Large intestine (tissue), 3 donors: Measurements from ENCODE around the gene MUC21. TPM values are rescaled to one million over a fixed set of nuclear protein-coding genes. Genes with fewer than 3 reads are reported as not detected.

Experiments
- DNase-seq, 2 donors: peaks; one replicate each; pipeline versions ENCODE4 v3.0.0 to v3.0.0-alpha.2; 2013
- H3K27ac ChIP-seq: one replicate; pipeline ENCODE4 v1.5.1; 2013; ENCODE audit warnings: low read length
- H3K27me3 ChIP-seq: 2 replicates; pipeline ENCODE4 v1.6.1; 2013; ENCODE audit warnings: low read length; ENCODE audit not compliant: control insufficient read depth, insufficient read depth
- H3K36me3 ChIP-seq: 2 replicates; pipeline ENCODE4 v1.6.1; 2013; ENCODE audit warnings: low read length; ENCODE audit not compliant: control insufficient read depth, insufficient read depth
- H3K4me1 ChIP-seq: one replicate; pipeline ENCODE4 v1.6.1; 2013; ENCODE audit warnings: low read length; ENCODE audit not compliant: control insufficient read depth, insufficient read depth
- H3K4me3 ChIP-seq: one replicate; pipeline ENCODE4 v1.5.1; 2013; ENCODE audit warnings: low read length
- H3K9me3 ChIP-seq: one replicate; pipeline ENCODE4 v1.6.1; 2013; ENCODE audit warnings: mild to moderate bottlenecking, low read depth, low read length, moderate library complexity; ENCODE audit not compliant: control insufficient read depth
- WGBS: methylation state at CpG from one replicate; pipeline ENCODE4 v1.1.5; 2013; ENCODE audit warnings: low lambda C conversion rate; ENCODE audit not compliant: insufficient coverage; 5-methylcytosine and 5-hydroxymethylcytosine counted together
- polyA plus RNA-seq: library from polyadenylated mRNA; unstranded; fragments of 120-200 nt; gene quantifications from one replicate; pipeline ENCODE4 v1.2.1, GENCODE V29; 2013

Gene MUC21
- polyA plus RNA-seq, 1 donor = not detected

GRCh38 chr6:30948811-30949210, 34.7 kb upstream of the MUC21 start:
- no CpG with 5 or more reads among the region's 6 CpGs for WGBS
- H3K27ac ChIP-seq = no peak overlapping the region
- no peaks in the 10 kb centered on the region for H3K4me1 ChIP-seq
- peak; percentile 33 to 62 for DNase-seq
- H3K27me3 ChIP-seq = peaks cover 26% of the 10 kb centered on the region
- H3K4me3 ChIP-seq = no peak overlapping the region
- no peaks in the 10 kb centered on the region for H3K9me3 ChIP-seq
- no peaks in the 10 kb centered on the region for H3K36me3 ChIP-seq

- no peak overlapping the region for H3K27ac ChIP-seq
- no peaks in the 10 kb centered on the region for H3K9me3 ChIP-seq
- WGBS = no CpG with 5 or more reads among the region's 5 CpGs
- DNase-seq = no peak
- H3K4me1 ChIP-seq = peaks cover 11% of the 10 kb centered on the region
- H3K36me3 ChIP-seq = no peaks in the 10 kb centered on the region
- H3K4me3 ChIP-seq = no peak overlapping the region
- H3K27me3 ChIP-seq = peaks cover 39% of the 10 kb centered on the region
These were observed 31.5 kb upstream of the MUC21 start for GRCh38 chr6:30951907-30952469.

DNA sequence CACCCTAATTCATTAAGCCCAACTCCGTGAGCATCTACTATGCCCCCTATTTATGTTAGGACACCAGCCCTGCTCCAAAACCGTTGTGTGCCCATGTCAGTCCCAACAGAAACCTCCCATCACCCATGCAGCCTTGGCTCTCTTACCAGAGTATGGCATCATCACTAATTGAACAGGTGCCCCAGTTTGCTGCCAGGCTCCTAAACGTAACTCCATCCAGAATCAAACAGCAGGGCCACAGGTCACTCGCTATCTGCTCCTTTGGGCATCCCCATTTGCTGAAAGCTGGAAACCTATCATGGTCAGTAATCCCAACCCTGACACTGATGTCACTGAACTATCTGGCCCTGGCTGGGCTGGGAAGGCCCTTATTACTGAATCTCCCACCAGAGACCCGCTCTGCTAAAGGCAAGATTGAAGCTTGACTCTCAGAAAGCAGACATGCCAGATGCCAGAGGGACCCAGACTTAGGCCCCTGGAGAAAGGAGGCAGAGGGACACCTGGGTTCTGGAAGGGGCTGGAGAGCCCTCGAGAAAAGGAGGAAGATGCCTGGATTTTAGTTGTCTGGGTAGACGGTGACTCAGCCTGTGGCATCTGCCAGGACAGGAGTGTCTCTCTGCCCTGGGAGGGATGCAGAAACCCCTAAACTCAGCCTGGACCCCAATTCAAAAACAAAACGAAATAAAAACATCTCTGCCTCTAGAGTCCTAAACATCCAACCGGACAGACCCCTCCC, 28.7 kb upstream of the MUC21 start:
- H3K4me1 ChIP-seq = peaks cover 11% of the 10 kb centered on the region
- H3K4me3 ChIP-seq = peak overlapping the region; percentile 52
- no peaks in the 10 kb centered on the region for H3K9me3 ChIP-seq
- no peak overlapping the region for H3K27ac ChIP-seq
- WGBS = 100% methylated on average over 1 of the region's 9 CpGs
- no peaks in the 10 kb centered on the region for H3K36me3 ChIP-seq
- peaks cover 39% of the 10 kb centered on the region for H3K27me3 ChIP-seq
- peak in 1 of 2 donors; percentile 16 for DNase-seq

DNA sequence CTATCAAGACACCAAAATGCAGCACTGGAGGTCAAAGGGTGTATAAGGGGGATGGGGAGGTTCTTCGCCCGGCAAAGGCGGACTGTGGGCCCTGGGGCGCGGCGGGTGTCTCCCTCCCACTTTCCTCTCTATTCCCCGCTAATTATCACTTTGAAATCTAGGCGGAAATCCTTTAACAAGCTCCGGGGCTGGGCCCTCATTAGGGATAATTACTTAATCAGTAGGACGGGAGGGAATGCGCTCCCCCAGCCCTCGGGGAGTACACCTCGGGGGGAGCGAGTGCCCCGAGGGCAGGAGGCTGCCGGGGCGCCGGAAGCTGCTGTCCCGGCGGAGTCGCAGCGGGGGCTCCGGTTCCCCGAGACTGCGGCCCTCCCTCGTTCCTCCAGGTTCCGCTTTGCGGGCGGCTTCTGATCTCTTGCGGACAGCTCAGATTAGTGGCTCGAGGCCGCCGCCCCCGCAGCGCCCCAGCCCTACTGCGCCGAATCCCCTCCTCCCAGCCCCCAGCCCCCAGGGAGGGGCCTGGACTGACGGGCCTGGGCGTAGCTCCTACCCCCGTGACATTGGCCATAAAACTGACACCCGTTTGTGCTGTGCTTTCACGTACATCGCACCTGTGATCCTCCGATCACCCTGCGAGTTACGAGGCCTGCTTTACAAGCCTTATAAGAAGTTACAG, 28.0 kb upstream of the MUC21 start:
- WGBS = no CpG with 5 or more reads among the region's 46 CpGs
- Histone ChIP-seq H3K27me3 (peaks cover 42% of the 10 kb centered on the region), H3K4me1 (peaks cover 11% of the 10 kb centered on the region), H3K9me3 (no peaks in the 10 kb centered on the region), H3K27ac (no peak overlapping the region), H3K36me3 (no peaks in the 10 kb centered on the region), H3K4me3 (peak overlapping the region; percentile 52)
- peak; percentile 75 to 91 for DNase-seq

DNA sequence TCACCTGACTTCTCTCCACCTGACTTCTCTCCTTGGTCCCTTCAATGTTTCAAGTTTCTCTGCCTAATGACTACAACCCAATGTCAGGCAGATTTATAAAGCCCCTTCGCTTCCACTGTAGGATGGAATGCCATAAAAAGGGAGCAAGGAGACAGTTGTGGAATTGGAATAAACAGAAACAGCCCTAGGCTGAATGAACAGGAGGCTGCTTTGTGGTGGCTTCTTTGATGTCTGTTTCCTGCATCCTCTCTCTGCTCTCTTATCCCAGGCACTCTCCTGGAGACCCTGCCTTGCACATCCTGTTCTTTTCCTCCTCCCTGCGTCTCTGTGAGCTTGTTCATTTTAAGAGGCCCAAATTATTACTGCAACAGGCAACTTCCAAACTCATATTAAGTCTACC, 25.8 kb upstream of the MUC21 start:
- Histone ChIP-seq H3K27ac (no peak overlapping the region), H3K36me3 (no peaks in the 10 kb centered on the region), H3K27me3 (peaks cover 39% of the 10 kb centered on the region), H3K4me3 (no peak overlapping the region), H3K4me1 (peaks cover 11% of the 10 kb centered on the region), H3K9me3 (no peaks in the 10 kb centered on the region)
- WGBS = 80% methylated on average over 1 of the region's 2 CpGs
- no peak for DNase-seq

GRCh38 chr6:30960907-30961673, 22.4 kb upstream of the MUC21 start:
- peaks cover 31% of the 10 kb centered on the region for H3K27me3 ChIP-seq
- 89% methylated on average over 1 of the region's 9 CpGs for WGBS
- no peak for DNase-seq
- peaks cover 4% of the 10 kb centered on the region for H3K4me1 ChIP-seq
- H3K27ac ChIP-seq = no peak overlapping the region
- no peaks in the 10 kb centered on the region for H3K9me3 ChIP-seq
- no peak overlapping the region for H3K4me3 ChIP-seq
- H3K36me3 ChIP-seq = no peaks in the 10 kb centered on the region

GRCh38 chr6:30962716-30963115, 20.8 kb upstream of the MUC21 start:
- H3K4me1 ChIP-seq = no peaks in the 10 kb centered on the region
- DNase-seq = no peak

DNA sequence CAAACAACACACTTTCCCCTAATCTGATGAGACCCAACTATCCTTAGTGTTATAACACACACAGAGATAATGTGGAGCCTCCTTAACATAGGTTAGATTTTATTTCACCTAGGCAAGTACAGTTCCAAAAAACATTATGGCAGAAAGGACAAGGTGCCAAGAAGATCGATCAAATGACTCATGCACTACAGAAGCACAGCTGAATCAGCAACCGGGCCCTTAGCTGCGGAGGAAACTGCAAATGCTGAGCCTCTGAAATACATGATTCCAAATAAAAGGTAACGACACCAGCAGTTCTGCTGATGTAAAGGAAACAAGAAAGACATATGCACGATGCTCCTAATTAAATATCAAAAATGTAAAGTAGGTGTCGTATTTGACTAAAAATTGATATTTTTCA, 19.9 kb upstream of the MUC21 start:
- peaks cover 22% of the 10 kb centered on the region for H3K27me3 ChIP-seq
- no peak overlapping the region for H3K4me3 ChIP-seq
- DNase-seq = no peak
- no peaks in the 10 kb centered on the region for H3K9me3 ChIP-seq
- H3K27ac ChIP-seq = no peak overlapping the region
- WGBS = no CpG with 5 or more reads among the region's 6 CpGs
- no peaks in the 10 kb centered on the region for H3K36me3 ChIP-seq
- no peaks in the 10 kb centered on the region for H3K4me1 ChIP-seq

More at GRCh38 chr6:30962716-30963115, 20.8 kb upstream of the MUC21 start:
- Histone ChIP-seq H3K9me3 (no peaks in the 10 kb centered on the region), H3K36me3 (no peaks in the 10 kb centered on the region), H3K27ac (no peak overlapping the region), H3K4me3 (no peak overlapping the region), H3K27me3 (peaks cover 25% of the 10 kb centered on the region)

GRCh38 chr6:30964075-30964474, 19.4 kb upstream of the MUC21 start:
- H3K4me1 ChIP-seq = no peaks in the 10 kb centered on the region
- H3K36me3 ChIP-seq = no peaks in the 10 kb centered on the region
- H3K9me3 ChIP-seq = no peaks in the 10 kb centered on the region
- no peak for DNase-seq
- no peak overlapping the region for H3K27ac ChIP-seq
- H3K27me3 ChIP-seq = peaks cover 22% of the 10 kb centered on the region
- WGBS = no CpG with 5 or more reads among the region's 4 CpGs
- no peak overlapping the region for H3K4me3 ChIP-seq

- Histone ChIP-seq H3K9me3 (no peaks in the 10 kb centered on the region), H3K4me3 (no peak overlapping the region), H3K27me3 (peaks cover 16% of the 10 kb centered on the region), H3K27ac (no peak overlapping the region), H3K4me1 (no peaks in the 10 kb centered on the region), H3K36me3 (no peaks in the 10 kb centered on the region)
- DNase-seq = no peak
- WGBS = no CpG with 5 or more reads among the region's 5 CpGs
These were observed 18.3 kb upstream of the MUC21 start for GRCh38 chr6:30965140-30965601.
